Heart left ventricle (tissue), 13 donors: Measurements from ENCODE around the gene BTAF1.

Experiments
- POLR2A ChIP-seq, 2 donors: fragments of 450-650 bp; IDR thresholded peaks; one replicate each; pipeline ENCODE4 v1.6.1; 2017; ENCODE audit warnings: antibody characterized with exemption in 2 of 2, mild to moderate bottlenecking in 2 of 2, moderate library complexity in 2 of 2
- TF ChIP-seq, protein P1 (sequence below), 12 donors: fragments of 200-600 bp; sonication (generic) in 4 of 12; IDR thresholded peaks; one replicate each; pipeline versions ENCODE4 v1.5.0 to v1.8.0; 2018 to 2022; ENCODE audit warnings: antibody characterized with exemption in 12 of 12, mild to moderate bottlenecking in 5 of 12
- donor health status: ischemic (EF 13 %, LVEDD 7.1; RV severe dilation, severe dysfunction).
- donor health status: DM: no; HTN: yes; CAD: no.
- donor health status: DM: no; HTN: no; CAD: no.
- donor health status: ischemic (EF 25% LVEDD 6.9; RV normal size, moderate dysfunction).
- donor health status: ischemic (EF 25% LVEDD 5.7; RV mildly dilated, moderate dysfunction).
- donor health status: ischemic (EF 35%, LVEDD 5.7; RV mildly dilated, moderate dysfunction).
- donor health status: nonischemic (EF 11% LVEDD 7.7; RV severe dilation, severe dysfunction).
- donor health status: DM: yes; HTN: yes; CAD: no.
- donor health status: PGD.
- donor health status: ischemic (EF 29% LVEDD 5.4; RV normal size, mild dysfunction).
- donor health status: nonischemic (EF 23%, LVEDD 6.1; RV moderate dilation, normal function).

- TF ChIP-seq, protein P1, sequence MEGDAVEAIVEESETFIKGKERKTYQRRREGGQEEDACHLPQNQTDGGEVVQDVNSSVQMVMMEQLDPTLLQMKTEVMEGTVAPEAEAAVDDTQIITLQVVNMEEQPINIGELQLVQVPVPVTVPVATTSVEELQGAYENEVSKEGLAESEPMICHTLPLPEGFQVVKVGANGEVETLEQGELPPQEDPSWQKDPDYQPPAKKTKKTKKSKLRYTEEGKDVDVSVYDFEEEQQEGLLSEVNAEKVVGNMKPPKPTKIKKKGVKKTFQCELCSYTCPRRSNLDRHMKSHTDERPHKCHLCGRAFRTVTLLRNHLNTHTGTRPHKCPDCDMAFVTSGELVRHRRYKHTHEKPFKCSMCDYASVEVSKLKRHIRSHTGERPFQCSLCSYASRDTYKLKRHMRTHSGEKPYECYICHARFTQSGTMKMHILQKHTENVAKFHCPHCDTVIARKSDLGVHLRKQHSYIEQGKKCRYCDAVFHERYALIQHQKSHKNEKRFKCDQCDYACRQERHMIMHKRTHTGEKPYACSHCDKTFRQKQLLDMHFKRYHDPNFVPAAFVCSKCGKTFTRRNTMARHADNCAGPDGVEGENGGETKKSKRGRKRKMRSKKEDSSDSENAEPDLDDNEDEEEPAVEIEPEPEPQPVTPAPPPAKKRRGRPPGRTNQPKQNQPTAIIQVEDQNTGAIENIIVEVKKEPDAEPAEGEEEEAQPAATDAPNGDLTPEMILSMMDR (IDR thresholded peaks at IDR 0.05) = no peak
- no peak for TF ChIP-seq POLR2A (IDR thresholded peaks at IDR 0.05)
Observed at GRCh38 chr10:92027141-92027540, 103.6 kb downstream of the BTAF1 start.
